Ammon's horn (tissue), 1 donor: Measurements from ENCODE around the gene SLIT1.

Source experiments
- DNase-seq: peaks from one replicate; pipeline ENCODE4 v3.0.0-alpha.2; 2016; ENCODE audit warnings: low spot score

SLIT1 gene

GRCh38 chr10:97000487-97001182 lies 185.1 kb downstream of the SLIT1 start:
- DNase-seq = no peak

- DNase-seq = no peak
Observed at GRCh38 chr10:96999987-97000386, 185.8 kb downstream of the SLIT1 start.

GRCh38 chr10:96999337-96999736 lies 186.4 kb downstream of the SLIT1 start:
- DNase-seq = no peak

- DNase-seq = no peak
Observed at GRCh38 chr10:96998329-96998888, 187.3 kb downstream of the SLIT1 start.

- no peak for DNase-seq
Observed at GRCh38 chr10:96996275-96996965, 189.3 kb downstream of the SLIT1 start.

GRCh38 chr10:96995851-96996250 lies 189.9 kb downstream of the SLIT1 start:
- DNase-seq = no peak

- no peak for DNase-seq
Observed at GRCh38 chr10:96992721-96993120, 193.0 kb downstream of the SLIT1 start.

- no peak for DNase-seq
Observed at GRCh38 chr10:96991313-96991841, 194.4 kb downstream of the SLIT1 start.

GRCh38 chr10:96988426-96988825 lies 197.3 kb downstream of the SLIT1 start:
- no peak for DNase-seq

GRCh38 chr10:96987842-96988175 lies 197.9 kb downstream of the SLIT1 start:
- no peak for DNase-seq

- DNase-seq = no peak
Observed at GRCh38 chr10:96987141-96987841, 198.5 kb downstream of the SLIT1 start.

GRCh38 chr10:96986200-96986856 lies 199.4 kb downstream of the SLIT1 start:
- no peak for DNase-seq

- DNase-seq = peak; percentile 35
Observed at GRCh38 chr10:96984541-96985131, 201.1 kb downstream of the SLIT1 start.

- no peak for DNase-seq
Observed at GRCh38 chr10:96982149-96982930, 203.4 kb downstream of the SLIT1 start.

- no peak for DNase-seq
Observed at GRCh38 chr10:96978621-96979154, 207.1 kb downstream of the SLIT1 start.

GRCh38 chr10:96975136-96975535 lies 210.6 kb downstream of the SLIT1 start:
- no peak for DNase-seq

GRCh38 chr10:96973809-96974747 lies 211.7 kb downstream of the SLIT1 start:
- no peak for DNase-seq

GRCh38 chr10:96972264-96972663 lies 213.5 kb downstream of the SLIT1 start:
- DNase-seq = no peak

- DNase-seq = no peak
Observed at GRCh38 chr10:96971324-96971723, 214.4 kb downstream of the SLIT1 start.
